ENCODE results near the gene TMEM87A.
"Not testable (repeated sequence)": the region's sequence is repeated elsewhere in the genome, so short reads cannot be mapped to it uniquely, and the experiment has no call there.

The TMEM87A gene, protein sequence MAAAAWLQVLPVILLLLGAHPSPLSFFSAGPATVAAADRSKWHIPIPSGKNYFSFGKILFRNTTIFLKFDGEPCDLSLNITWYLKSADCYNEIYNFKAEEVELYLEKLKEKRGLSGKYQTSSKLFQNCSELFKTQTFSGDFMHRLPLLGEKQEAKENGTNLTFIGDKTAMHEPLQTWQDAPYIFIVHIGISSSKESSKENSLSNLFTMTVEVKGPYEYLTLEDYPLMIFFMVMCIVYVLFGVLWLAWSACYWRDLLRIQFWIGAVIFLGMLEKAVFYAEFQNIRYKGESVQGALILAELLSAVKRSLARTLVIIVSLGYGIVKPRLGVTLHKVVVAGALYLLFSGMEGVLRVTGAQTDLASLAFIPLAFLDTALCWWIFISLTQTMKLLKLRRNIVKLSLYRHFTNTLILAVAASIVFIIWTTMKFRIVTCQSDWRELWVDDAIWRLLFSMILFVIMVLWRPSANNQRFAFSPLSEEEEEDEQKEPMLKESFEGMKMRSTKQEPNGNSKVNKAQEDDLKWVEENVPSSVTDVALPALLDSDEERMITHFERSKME

DNA sequence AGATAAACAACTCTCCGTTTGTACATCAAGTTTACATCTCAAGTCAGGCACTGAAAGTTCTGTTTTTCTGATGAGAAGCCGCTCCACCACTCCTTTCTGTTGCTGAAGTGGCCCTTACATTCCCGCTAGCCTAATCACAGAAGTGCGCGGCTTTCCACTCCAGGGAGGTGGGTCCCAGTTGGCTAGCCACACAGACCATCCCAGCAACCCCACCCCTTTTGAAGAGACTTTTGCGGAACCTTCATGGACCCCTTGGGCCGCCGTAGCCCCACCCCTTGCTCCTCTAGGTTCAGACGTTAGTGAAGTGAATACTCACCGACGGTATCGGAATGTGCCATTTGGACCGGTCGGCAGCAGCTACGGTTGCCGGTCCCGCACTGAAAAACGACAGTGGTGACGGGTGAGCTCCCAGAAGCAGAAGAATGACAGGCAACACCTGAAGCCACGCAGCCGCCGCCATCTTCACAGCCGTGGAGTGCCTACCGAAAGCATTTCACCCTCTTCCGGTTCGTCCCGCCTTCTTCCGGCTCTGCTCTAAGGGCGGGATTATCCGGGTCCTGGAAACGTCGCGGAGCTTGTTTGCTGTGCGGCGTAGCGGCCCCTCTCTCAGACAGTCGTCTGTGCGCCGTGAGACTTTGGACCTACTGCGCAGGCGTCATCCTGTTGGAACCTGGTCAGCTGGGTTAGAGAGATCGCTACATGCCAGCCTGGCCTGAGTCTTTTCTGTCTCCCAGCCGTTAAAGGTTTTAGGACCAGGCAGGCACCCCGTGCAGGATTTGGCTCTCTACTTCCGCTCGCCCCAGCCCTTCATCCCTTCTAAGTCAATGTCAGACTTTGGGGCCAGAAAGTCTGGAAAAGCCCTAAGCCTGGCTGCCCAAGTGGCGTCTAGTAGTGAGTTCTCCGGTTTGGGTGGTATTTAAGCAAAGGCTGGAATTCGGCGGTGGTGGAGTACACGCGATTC is at the start of gene TMEM87A, which contains the start of gene GANC:
Gene TMEM87A (minus strand): TSS at position 495 of the 961 bp plus-strand sequence. CDS start 35 bp downstream, at position 460.
Gene GANC (plus strand): TSS at position 263 of the 961 bp plus-strand sequence. CDS start 1,281 bp downstream, outside the sequence.
- TF ChIP-seq, protein P1, sequence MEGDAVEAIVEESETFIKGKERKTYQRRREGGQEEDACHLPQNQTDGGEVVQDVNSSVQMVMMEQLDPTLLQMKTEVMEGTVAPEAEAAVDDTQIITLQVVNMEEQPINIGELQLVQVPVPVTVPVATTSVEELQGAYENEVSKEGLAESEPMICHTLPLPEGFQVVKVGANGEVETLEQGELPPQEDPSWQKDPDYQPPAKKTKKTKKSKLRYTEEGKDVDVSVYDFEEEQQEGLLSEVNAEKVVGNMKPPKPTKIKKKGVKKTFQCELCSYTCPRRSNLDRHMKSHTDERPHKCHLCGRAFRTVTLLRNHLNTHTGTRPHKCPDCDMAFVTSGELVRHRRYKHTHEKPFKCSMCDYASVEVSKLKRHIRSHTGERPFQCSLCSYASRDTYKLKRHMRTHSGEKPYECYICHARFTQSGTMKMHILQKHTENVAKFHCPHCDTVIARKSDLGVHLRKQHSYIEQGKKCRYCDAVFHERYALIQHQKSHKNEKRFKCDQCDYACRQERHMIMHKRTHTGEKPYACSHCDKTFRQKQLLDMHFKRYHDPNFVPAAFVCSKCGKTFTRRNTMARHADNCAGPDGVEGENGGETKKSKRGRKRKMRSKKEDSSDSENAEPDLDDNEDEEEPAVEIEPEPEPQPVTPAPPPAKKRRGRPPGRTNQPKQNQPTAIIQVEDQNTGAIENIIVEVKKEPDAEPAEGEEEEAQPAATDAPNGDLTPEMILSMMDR (IDR thresholded peaks at IDR 0.05; ENCODE audit: low read depth, low read length), result no peak
- peak within 1 kb of the TSS; percentile 71 for H3K4me3 ChIP-seq (ENCODE audit: low read depth, low read length)

DNA sequence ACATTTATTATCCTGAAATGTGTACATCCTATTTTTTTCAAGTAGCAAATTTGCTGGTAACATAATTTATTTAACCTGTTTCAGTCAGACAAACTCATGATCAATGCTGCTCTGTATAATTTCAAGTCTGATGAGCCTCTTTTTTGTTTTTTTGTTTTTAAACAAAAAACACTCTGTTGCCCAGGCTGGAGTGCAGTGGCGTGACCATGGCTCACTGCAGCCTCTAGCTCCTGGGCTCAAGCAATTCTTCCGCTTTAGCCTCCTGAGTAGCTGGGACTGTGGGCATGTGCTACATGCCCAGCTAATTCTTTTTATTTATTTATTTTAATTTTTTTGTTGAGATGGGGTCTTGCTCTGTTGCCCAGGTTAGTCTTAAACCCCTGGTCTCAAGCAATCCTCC is 46.0 kb upstream of the TMEM87A start:
- H3K4me3 ChIP-seq (ENCODE audit: low read depth, low read length), result no peak overlapping the region
- TF ChIP-seq, protein P1 (IDR thresholded peaks at IDR 0.05; ENCODE audit: low read depth, low read length), result no peak

DNA sequence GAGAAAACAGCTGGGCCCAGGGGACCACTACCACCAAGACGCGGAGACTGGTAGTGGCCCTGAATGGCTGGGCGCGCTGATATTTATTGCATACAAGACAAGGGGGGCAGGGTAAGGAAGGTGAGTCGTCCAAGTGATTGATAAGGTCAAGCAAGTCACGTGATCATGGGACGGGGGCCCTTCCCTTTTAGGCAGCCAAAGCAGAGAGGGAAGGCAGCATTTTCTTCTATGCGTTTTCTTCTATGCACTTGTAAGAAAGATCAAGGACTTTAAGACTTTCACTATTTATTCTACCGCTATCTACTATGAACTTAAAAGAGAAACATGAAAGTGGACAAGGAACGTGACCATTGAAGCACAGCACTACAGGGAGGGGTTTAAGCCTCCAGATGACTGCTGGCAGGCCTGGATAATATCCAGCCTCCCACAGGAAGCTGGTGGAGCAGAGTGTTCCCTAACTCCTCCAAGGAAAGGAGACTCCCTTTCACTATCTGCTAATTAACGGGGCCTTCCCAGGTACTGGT is 43.1 kb upstream of the TMEM87A start:
- H3K4me3 ChIP-seq (ENCODE audit: low read depth, low read length), result not testable (repeated sequence)

DNA sequence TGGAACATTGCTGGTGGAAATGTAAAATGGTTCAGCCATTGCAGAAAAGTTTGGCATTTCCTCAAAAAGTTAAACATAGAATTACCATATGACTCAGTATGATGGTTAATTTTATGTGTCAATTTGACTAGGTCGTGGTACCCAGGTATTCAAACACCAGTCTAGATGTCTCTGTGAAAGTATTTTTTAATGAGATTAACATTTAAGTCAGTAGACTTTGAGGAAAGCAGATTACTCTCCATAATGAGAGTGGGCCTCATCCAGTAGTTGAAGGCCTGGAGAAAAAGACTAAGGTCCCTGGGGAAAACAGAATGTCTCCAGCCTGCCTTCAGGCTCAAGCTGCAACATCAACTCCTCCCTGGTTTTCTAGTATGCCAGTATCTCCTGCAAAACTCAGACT is 42.3 kb upstream of the TMEM87A start:
- TF ChIP-seq, protein P1 (IDR thresholded peaks at IDR 0.05; ENCODE audit: low read depth, low read length), result no peak
- H3K4me3 ChIP-seq (ENCODE audit: low read depth, low read length), result no peak overlapping the region

DNA sequence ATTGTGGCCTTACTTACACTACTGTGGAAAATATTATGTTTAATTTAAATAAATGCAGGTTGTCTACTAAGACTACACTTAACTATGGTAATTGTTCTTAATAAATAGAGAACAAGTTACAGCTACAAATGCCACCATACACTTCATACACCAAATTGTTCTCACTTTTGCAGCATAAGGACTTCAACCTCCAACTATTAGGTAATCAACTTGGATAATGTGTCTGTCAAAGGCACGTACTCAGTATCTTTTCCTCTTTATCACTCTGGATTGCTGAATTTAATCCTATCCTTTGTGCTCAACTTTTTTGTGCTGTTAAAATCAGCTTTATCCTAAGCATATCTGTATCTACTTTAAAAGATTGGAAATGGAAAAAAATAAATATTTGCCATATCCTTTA is 41.6 kb upstream of the TMEM87A start:
- TF ChIP-seq, protein P1 (IDR thresholded peaks at IDR 0.05; ENCODE audit: low read depth, low read length), result no peak
- H3K4me3 ChIP-seq (ENCODE audit: low read depth, low read length), result no peak overlapping the region

DNA sequence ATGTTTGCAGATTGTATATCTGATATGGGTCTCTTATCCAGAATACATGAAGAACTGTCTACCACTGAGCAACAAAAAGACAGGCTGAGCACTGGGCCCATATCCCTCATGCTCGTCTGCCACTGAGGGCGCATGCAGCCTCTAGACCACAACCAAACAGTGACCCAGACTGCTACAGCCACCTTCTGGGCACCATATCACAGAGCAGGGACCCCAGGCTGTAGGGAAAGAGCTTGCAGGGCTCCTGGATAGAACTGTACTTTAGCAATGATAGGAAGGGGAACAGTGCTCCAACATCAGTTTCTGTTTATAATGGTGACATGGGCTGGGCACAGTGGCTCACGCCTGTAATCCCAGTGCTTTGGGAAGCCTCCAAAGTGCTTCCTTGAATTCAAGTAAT is 40.2 kb upstream of the TMEM87A start:
- TF ChIP-seq, protein P1 (IDR thresholded peaks at IDR 0.05; ENCODE audit: low read depth, low read length), result no peak
- no peak overlapping the region for H3K4me3 ChIP-seq (ENCODE audit: low read depth, low read length)

DNA sequence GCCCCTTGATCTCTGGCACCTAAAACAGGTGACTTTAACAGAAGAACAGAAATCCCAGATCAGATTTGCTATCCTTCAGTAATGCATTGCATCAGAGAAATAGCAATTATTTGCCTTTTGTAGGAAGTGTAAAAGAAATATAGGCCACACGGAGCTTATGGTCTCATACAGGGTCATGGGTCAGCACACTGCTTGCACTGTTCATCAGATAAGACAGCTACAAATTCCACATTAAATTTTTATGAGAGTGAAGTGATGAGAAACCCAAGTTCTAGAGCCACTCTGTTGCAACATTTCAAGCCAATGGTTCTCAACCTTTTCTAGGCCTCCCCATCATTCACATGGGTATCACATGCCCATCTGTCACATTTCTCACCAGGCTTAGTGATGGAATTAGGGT is 33.4 kb upstream of the TMEM87A start:
- TF ChIP-seq, protein P1 (IDR thresholded peaks at IDR 0.05; ENCODE audit: low read depth, low read length), result no peak

DNA sequence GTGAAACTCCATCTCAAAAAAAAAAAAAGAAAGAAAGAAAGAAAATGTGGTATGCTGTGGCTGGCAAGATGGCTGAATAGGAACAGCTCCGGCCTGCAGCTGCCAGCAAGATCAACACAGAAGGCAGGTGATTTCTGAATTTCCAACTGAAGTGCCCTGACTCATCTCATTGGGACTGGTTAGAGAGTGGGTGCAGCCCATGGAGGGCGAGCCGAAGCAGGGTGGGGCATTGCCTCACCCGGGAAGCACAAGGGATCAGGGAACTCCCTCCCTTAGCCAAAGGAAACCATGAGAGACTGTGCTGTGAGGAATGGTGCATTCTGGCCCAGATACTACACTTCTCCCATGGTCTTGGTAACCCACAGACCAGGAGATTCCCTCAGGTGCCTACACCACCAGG is 27.8 kb upstream of the TMEM87A start:
- H3K4me3 ChIP-seq (ENCODE audit: low read depth, low read length), result not testable (repeated sequence)

More for the DNA sequence above, 33.4 kb upstream of the TMEM87A start:
- H3K4me3 ChIP-seq (ENCODE audit: low read depth, low read length), result no peak overlapping the region
